Measurements from ENCODE around the gene ZNF586. TPM values are rescaled to one million over a fixed set of nuclear protein-coding genes. Genes with fewer than 3 reads are reported as not detected.
"Not testable (repeated sequence)": the region's sequence is repeated elsewhere in the genome, so short reads cannot be mapped to it uniquely, and the experiment has no call there.

ZNF586 gene
- total RNA-seq, 1 donor from 2014 or later: 1.4 TPM

DNA sequence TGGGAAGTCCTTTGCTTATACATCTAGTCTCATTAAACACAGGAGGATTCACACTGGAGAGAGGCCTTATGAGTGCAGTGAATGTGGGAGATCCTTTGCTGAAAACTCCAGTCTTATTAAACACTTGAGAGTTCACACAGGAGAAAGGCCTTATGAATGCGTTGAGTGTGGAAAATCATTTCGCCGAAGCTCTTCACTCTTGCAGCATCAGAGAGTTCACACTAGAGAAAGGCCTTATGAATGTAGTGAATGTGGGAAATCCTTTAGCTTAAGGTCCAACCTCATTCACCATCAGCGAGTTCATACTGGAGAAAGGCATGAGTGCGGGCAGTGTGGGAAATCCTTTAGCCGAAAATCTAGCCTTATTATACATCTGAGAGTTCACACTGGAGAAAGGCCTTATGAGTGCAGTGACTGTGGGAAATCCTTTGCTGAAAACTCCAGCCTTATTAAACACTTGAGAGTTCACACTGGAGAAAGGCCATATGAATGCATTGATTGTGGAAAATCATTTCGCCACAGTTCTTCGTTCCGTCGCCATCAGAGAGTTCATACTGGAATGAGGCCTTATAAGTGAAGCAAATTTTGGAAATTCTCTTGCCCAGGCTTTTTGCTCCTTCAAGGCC, 9.9 kb downstream of the ZNF586 start:
- no peaks in the 10 kb centered on the region for H3K4me1 ChIP-seq
- peaks cover 55 to 85% of the 10 kb centered on the region in 2 donors for H3K36me3 ChIP-seq
- H3K27me3 ChIP-seq: no peaks in the 10 kb centered on the region
- intact Hi-C loops (cut with DNase I): no loop called here
- H3K9me3 ChIP-seq: peaks cover 75 to 100% of the 10 kb centered on the region in 2 donors
- no peak overlapping the region for H3K4me3 ChIP-seq
- TF ChIP-seq, protein P1, sequence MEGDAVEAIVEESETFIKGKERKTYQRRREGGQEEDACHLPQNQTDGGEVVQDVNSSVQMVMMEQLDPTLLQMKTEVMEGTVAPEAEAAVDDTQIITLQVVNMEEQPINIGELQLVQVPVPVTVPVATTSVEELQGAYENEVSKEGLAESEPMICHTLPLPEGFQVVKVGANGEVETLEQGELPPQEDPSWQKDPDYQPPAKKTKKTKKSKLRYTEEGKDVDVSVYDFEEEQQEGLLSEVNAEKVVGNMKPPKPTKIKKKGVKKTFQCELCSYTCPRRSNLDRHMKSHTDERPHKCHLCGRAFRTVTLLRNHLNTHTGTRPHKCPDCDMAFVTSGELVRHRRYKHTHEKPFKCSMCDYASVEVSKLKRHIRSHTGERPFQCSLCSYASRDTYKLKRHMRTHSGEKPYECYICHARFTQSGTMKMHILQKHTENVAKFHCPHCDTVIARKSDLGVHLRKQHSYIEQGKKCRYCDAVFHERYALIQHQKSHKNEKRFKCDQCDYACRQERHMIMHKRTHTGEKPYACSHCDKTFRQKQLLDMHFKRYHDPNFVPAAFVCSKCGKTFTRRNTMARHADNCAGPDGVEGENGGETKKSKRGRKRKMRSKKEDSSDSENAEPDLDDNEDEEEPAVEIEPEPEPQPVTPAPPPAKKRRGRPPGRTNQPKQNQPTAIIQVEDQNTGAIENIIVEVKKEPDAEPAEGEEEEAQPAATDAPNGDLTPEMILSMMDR (IDR thresholded peaks at IDR 0.05): no peak
- H3K27ac ChIP-seq: no peak overlapping the region
- no peak for DNase-seq (ENCODE audit: low spot score in 2 of 2)

DNA sequence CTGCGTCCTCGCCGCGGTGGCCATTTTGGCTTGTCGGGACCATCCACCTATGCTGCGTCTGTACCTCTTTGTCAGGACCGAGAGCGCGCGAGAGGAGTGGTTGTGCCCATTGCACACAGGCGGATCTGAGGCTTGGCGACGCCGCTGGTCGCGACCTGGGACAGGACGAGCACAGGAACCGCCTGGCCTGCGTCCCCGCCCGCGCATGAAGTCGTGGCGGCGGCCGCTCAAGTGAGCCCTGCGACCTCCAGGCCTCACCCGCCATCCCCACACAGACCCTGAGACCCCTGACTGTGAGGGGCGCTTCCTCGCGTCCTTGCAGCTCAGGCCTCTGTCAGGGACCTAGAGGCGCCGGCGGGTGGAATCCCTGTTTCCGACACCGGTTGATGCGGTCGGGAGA, 16.8 kb downstream of the ZNF586 start:
- TF ChIP-seq, protein P1 (IDR thresholded peaks at IDR 0.05): no peak
- Histone ChIP-seq H3K4me3 (no peak overlapping the region), H3K36me3 (peaks cover 14 to 69% of the 10 kb centered on the region in 2 donors), H3K27me3 (no peaks in the 10 kb centered on the region), H3K4me1 (no peaks in the 10 kb centered on the region), H3K9me3 (peaks cover 76 to 97% of the 10 kb centered on the region in 2 donors), H3K27ac (no peak overlapping the region)
- DNase-seq (ENCODE audit: low spot score in 2 of 2): no peak
- intact Hi-C loops (cut with DNase I): no loop called here

DNA sequence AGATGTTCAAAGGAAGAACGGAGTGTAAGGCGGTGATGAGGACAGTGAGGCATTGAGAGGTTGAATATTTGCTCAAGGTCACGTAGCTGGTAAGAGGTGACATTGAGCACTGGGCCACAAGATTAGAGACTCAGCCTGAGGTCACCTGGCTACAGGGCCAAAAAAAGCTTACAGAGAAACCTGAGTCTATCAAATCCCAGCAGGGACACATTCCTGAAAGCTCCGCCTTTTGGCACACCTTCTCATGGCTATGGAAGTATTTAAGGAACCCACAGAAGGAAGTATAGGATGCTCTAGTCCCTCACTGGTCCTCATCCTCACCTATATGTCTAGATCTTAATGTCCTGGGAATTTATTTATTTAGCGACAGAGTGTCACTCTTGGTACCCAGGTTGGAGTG, 17.4 kb downstream of the ZNF586 start:
- no peak for DNase-seq (ENCODE audit: low spot score in 2 of 2)
- Histone ChIP-seq H3K4me3 (no peak overlapping the region), H3K4me1 (no peaks in the 10 kb centered on the region), H3K36me3 (peaks cover 18 to 63% of the 10 kb centered on the region in 2 donors), H3K27ac (no peak overlapping the region), H3K9me3 (peaks cover 74 to 96% of the 10 kb centered on the region in 2 donors), H3K27me3 (no peaks in the 10 kb centered on the region)
- intact Hi-C loops (cut with DNase I): no loop called here
- TF ChIP-seq, protein P1 (IDR thresholded peaks at IDR 0.05): no peak

DNA sequence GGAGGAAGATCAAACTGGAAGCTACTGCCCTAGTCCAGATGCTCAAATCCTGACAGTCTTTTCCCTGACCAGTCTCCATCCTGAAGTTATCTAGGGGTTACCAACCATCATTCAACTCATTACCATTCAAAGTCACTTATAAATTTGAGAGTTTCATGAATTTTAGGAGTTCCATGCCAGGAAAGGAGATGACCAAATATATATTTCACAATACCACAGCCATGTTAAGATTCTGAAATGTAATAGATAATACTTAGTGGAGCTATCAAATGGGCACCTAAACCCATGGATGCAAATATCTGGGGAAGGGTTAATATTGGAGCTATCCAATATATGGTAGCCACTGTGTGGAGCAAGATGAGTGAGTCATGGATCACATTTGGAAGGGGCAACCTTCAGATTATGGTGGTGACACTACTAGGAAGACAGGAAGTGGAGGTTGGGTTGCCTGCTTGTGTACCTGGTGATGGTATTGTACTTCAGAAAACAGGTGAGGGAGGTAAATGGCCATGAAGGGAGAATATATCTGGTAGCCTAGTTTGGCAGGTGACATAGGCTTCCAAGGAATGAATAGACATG, 18.7 kb downstream of the ZNF586 start:
- DNase-seq (ENCODE audit: low spot score in 2 of 2): no peak
- Histone ChIP-seq H3K9me3 (peaks cover 74 to 95% of the 10 kb centered on the region in 2 donors), H3K27ac (no peak overlapping the region), H3K36me3 (peaks cover 25 to 70% of the 10 kb centered on the region in 2 donors), H3K4me3 (no peak overlapping the region), H3K4me1 (no peaks in the 10 kb centered on the region), H3K27me3 (no peaks in the 10 kb centered on the region)
- TF ChIP-seq, protein P1 (IDR thresholded peaks at IDR 0.05): no peak
- intact Hi-C loops (cut with DNase I): no loop called here

DNA sequence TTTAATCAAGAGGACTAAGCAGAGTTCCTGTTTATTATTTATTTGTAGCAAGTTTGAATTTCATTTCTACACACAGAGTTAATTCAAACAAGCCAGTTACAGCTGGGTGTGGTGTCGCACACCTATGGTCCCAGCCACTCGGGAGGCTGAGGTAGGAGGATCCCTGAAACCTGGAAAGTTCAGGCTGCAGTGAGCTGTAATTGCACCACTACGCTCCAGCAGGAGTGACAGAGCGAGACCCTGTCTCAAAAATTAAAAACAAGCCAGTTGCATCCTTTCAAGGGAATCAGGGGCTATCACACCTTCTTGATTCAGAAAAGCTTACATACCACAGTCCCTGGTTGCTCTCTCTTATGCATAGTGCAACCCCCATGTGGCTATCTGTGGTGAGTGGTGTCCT, 19.8 kb downstream of the ZNF586 start:
- DNase-seq (ENCODE audit: low spot score in 2 of 2): no peak
- H3K27me3 ChIP-seq: no peaks in the 10 kb centered on the region
- intact Hi-C loops (cut with DNase I): no loop called here
- H3K4me3 ChIP-seq: no peak overlapping the region
- peaks cover 29 to 74% of the 10 kb centered on the region in 2 donors for H3K36me3 ChIP-seq
- H3K9me3 ChIP-seq: peaks cover 64 to 95% of the 10 kb centered on the region in 2 donors
- TF ChIP-seq, protein P1 (IDR thresholded peaks at IDR 0.05): no peak
- no peaks in the 10 kb centered on the region for H3K4me1 ChIP-seq
- H3K27ac ChIP-seq: no peak overlapping the region

DNA sequence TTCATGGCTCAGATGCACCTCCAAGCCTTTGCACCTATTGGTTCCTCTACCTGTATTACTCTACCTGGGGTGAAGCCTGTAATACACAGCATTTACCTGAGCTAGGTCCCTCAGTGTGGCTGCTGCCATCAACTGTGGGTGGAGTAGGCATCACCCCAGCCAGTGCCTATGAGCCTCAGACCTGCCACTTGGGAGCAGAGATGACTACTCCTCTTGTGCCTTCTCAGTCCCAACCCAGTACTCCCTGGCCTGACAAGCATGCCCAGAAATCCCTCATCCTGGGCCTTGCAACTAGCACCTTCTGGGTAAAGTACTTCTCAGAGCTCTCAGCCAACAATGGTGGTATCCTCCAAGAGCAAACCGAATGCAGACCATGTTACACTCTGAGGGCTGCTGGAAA, 27.1 kb downstream of the ZNF586 start:
- intact Hi-C loops (cut with DNase I); H3K27ac ChIP-seq; H3K27me3 ChIP-seq; H3K4me1 ChIP-seq; DNase-seq (ENCODE audit: low spot score in 2 of 2); H3K4me3 ChIP-seq: not testable (repeated sequence)
- H3K9me3 ChIP-seq: peaks cover 12 to 60% of the 10 kb centered on the region in 2 donors
- peaks cover 15 to 38% of the 10 kb centered on the region in 2 donors for H3K36me3 ChIP-seq

Measured in ascending aorta (tissue), 2 donors.